Left lung (tissue), 10 donors: ENCODE measurements around the gene PRKCD. TPM values are rescaled to one million over a fixed set of nuclear protein-coding genes. Genes with fewer than 3 reads are reported as not detected.

Experiments used
- ATAC-seq: fragments of 200-7000 bp; cut with Tn5 transposase; one replicate; pipeline ENCODE4 v1.9.1; 2020; ENCODE audit warnings: moderate library complexity
- DNase-seq, 4 donors: peaks; one replicate each; pipeline ENCODE4 v3.0.0-alpha.2; 2013 to 2020
- H3K27ac ChIP-seq, 2 donors: fragments of 200-600 bp; sonication (generic) in 1 of 2; one replicate each; pipeline versions ENCODE4 v1.5.0 to v1.8.0; 2020 to 2021
- H3K27me3 ChIP-seq, 2 donors: fragments of 200-600 bp; sonication (generic) in 1 of 2; one replicate each; pipeline versions ENCODE4 v1.5.0 to v1.8.0; 2020 to 2021
- H3K36me3 ChIP-seq, 2 donors: fragments of 200-600 bp; sonication (generic) in 1 of 2; one replicate each; pipeline versions ENCODE4 v1.5.0 to v1.8.0; 2020 to 2021
- H3K4me1 ChIP-seq, 2 donors: fragments of 200-600 bp; one replicate each; pipeline ENCODE4 v1.8.0; 2021
- H3K4me3 ChIP-seq, 2 donors: fragments of 200-600 bp; sonication (generic) in 1 of 2; one replicate each; pipeline versions ENCODE4 v1.5.0 to v1.8.0; 2020 to 2021; ENCODE audit warnings: mild to moderate bottlenecking in 1 of 2
- H3K9me3 ChIP-seq, 2 donors: fragments of 200-600 bp; sonication (generic) in 1 of 2; one replicate each; pipeline versions ENCODE4 v1.5.0 to v1.8.0; 2020 to 2021
- CTCF ChIP-seq, 2 donors: fragments of 200-600 bp; sonication (generic) in 1 of 2; IDR thresholded peaks; one replicate each; pipeline versions ENCODE4 v1.5.0 to v1.8.0; 2021; ENCODE audit warnings: antibody characterized with exemption in 2 of 2
- intact Hi-C, 2 donors: fragments of 100-400 bp; cut with DNase I; formaldehyde crosslinking; loops; one replicate each; pipeline versions ENCODE4 v1.11.2 to v1.14.2; 2022
- polyA plus RNA-seq, 6 donors: library from polyadenylated mRNA; unstranded; fragments of 120-200 nt; gene quantifications; one replicate each; pipeline ENCODE4 v1.2.1, GENCODE V29; 2013; ENCODE audit not compliant: insufficient read length in 6 of 6
- total RNA-seq, 2 donors: library from RNA; stranded (reverse); fragmentation: NEBNext Ultra II Directional; extraction: Animal tissue kit (Norgen Biotek cat#: 25700); gene quantifications; one replicate each; pipeline ENCODE4 v1.2.1, GENCODE V29; 2021
- donor health status: DM: no; HTN: yes; CAD: no.
- donor health status: DM: no; HTN: no; CAD: no.

Gene PRKCD
- total and polyA plus RNA-seq, 8 donors, result 45.5 to 73.7 (median 53.0) TPM

GRCh38 chr3:53230789-53231188 is 69.8 kb downstream of the PRKCD start:
- Histone ChIP-seq H3K4me3 (no peak overlapping the region), H3K4me1 (peaks cover 2 to 17% of the 10 kb centered on the region in 2 donors), H3K36me3 (peaks cover 13 to 100% of the 10 kb centered on the region in 2 donors), H3K9me3 (no peaks in the 10 kb centered on the region), H3K27me3 (no peaks in the 10 kb centered on the region), H3K27ac (no peak overlapping the region)
- peak in 2 of 4 donors; percentile 10 to 18 for DNase-seq
- no peak for ATAC-seq
- intact Hi-C loops, result no loop called here
- no peak for TF ChIP-seq CTCF (IDR thresholded peaks at IDR 0.05)

GRCh38 chr3:53231532-53232511 is 70.8 kb downstream of the PRKCD start:
- Histone ChIP-seq H3K4me1 (peaks cover 11 to 27% of the 10 kb centered on the region in 2 donors), H3K4me3 (no peak overlapping the region), H3K27ac (peak overlapping the region in 1 of 2 donors; percentile 13), H3K9me3 (no peaks in the 10 kb centered on the region), H3K36me3 (peaks cover 13 to 100% of the 10 kb centered on the region in 2 donors), H3K27me3 (no peaks in the 10 kb centered on the region)
- ATAC-seq (no peak), DNase-seq (peak in 2 of 4 donors; percentile 24 to 34)
- TF ChIP-seq CTCF (IDR thresholded peaks at IDR 0.05), result no peak
- intact Hi-C loops, result no loop called here

GRCh38 chr3:53232641-53233377 is 71.8 kb downstream of the PRKCD start:
- Histone ChIP-seq H3K36me3 (peaks cover 13 to 100% of the 10 kb centered on the region in 2 donors), H3K4me1 (peaks cover 14 to 36% of the 10 kb centered on the region in 2 donors), H3K27ac (peak overlapping the region in 1 of 2 donors; percentile 13), H3K4me3 (no peak overlapping the region), H3K27me3 (no peaks in the 10 kb centered on the region), H3K9me3 (no peaks in the 10 kb centered on the region)
- DNase-seq (peak in 2 of 4 donors; percentile 12 to 58), ATAC-seq (no peak)
- no peak for TF ChIP-seq CTCF (IDR thresholded peaks at IDR 0.05)
- intact Hi-C loops, result no loop called here

GRCh38 chr3:53234130-53234840 is 73.3 kb downstream of the PRKCD start:
- no peak for TF ChIP-seq CTCF (IDR thresholded peaks at IDR 0.05)
- H3K4me3 ChIP-seq, result no peak overlapping the region
- intact Hi-C loops, result no loop called here
- H3K4me1 ChIP-seq, result peaks cover 26 to 51% of the 10 kb centered on the region in 2 donors
- DNase-seq (peak in 1 of 4 donors; percentile 39), ATAC-seq (no peak)
- H3K9me3 ChIP-seq, result no peaks in the 10 kb centered on the region
- peaks cover 10 to 100% of the 10 kb centered on the region in 2 donors for H3K36me3 ChIP-seq
- H3K27me3 ChIP-seq, result no peaks in the 10 kb centered on the region
- H3K27ac ChIP-seq, result peak overlapping the region in 1 of 2 donors; percentile 48
